Endothelial cell (in vitro differentiated cells): ENCODE data around the gene PDE4B. TPM values are rescaled to one million over a fixed set of nuclear protein-coding genes. Genes with fewer than 3 reads are reported as not detected.
A peak's percentile ranks its signal among the peaks of the same experiment; 100 is the strongest.

Source experiments
- DNase-seq: peaks from one replicate; pipeline ENCODE4 v3.0.0; 2021; ENCODE audit warnings: low spot score
- H3K27ac Mint-ChIP-seq: one replicate; pipeline ENCODE4 v1.8.0; 2021; ENCODE audit warnings: mixed read lengths, inconsistent platforms; ENCODE audit not compliant: unreplicated experiment
- H3K27me3 Mint-ChIP-seq: one replicate; pipeline ENCODE4 v1.8.0; 2021; ENCODE audit warnings: mild to moderate bottlenecking, moderate library complexity, mixed read lengths, inconsistent platforms; ENCODE audit not compliant: unreplicated experiment
- H3K36me3 Mint-ChIP-seq: one replicate; pipeline ENCODE4 v1.8.0; 2021; ENCODE audit warnings: mild to moderate bottlenecking, low read depth, mixed read lengths, inconsistent platforms; ENCODE audit not compliant: unreplicated experiment
- H3K4me1 Mint-ChIP-seq: one replicate; pipeline ENCODE4 v1.8.0; 2021; ENCODE audit warnings: mild to moderate bottlenecking, mixed read lengths, inconsistent platforms; ENCODE audit not compliant: unreplicated experiment
- H3K4me3 Mint-ChIP-seq: one replicate; pipeline ENCODE4 v1.8.0; 2021; ENCODE audit warnings: mild to moderate bottlenecking, mixed read lengths, inconsistent platforms; ENCODE audit not compliant: unreplicated experiment
- H3K9me3 Mint-ChIP-seq: one replicate; pipeline ENCODE4 v1.8.0; 2021; ENCODE audit warnings: mixed read lengths, inconsistent platforms; ENCODE audit not compliant: unreplicated experiment
- CTCF ChIP-seq: fragments of 200-600 bp; sonication (generic); IDR thresholded peaks from one replicate; pipeline ENCODE4 v1.5.0; 2021; ENCODE audit warnings: antibody characterized with exemption; ENCODE audit not compliant: unreplicated experiment
- total RNA-seq: library from RNA; stranded (reverse); fragmentation: NEBNext Ultra II Directional; extraction: Animal tissue kit (Norgen Biotek cat#: 25700); gene quantifications from one replicate; pipeline ENCODE4 v1.2.1, GENCODE V29; 2021; ENCODE audit not compliant: unreplicated experiment

Gene PDE4B
- total RNA-seq, 1 donor from 2014 or later, result 45.6 TPM

- TF ChIP-seq CTCF, result no peak
- Mint-ChIP-seq H3K4me3 (no peak overlapping the region), H3K27ac (no peak overlapping the region), H3K9me3 (no peaks in the 10 kb centered on the region), H3K27me3 (no peaks in the 10 kb centered on the region), H3K4me1 (peaks cover 4% of the 10 kb centered on the region), H3K36me3 (no peaks in the 10 kb centered on the region)
- no peak for DNase-seq
Measured at GRCh38 chr1:66168467-66168887, 375.8 kb downstream of the PDE4B start.

GRCh38 chr1:66168948-66169671 is 376.4 kb downstream of the PDE4B start:
- Mint-ChIP-seq H3K27ac (no peak overlapping the region), H3K4me1 (peaks cover 4% of the 10 kb centered on the region), H3K27me3 (no peaks in the 10 kb centered on the region), H3K4me3 (no peak overlapping the region), H3K36me3 (no peaks in the 10 kb centered on the region), H3K9me3 (no peaks in the 10 kb centered on the region)
- no peak for TF ChIP-seq CTCF
- no peak for DNase-seq

- Mint-ChIP-seq H3K4me1 (peaks cover 27% of the 10 kb centered on the region), H3K36me3 (no peaks in the 10 kb centered on the region), H3K27ac (no peak overlapping the region), H3K9me3 (no peaks in the 10 kb centered on the region), H3K27me3 (no peaks in the 10 kb centered on the region), H3K4me3 (no peak overlapping the region)
- no peak for DNase-seq
- TF ChIP-seq CTCF, result no peak
Measured at GRCh38 chr1:66172272-66172671, 379.6 kb downstream of the PDE4B start.

GRCh38 chr1:66175098-66175497 is 382.4 kb downstream of the PDE4B start:
- peak overlapping the region; percentile 23 for H3K27ac Mint-ChIP-seq
- DNase-seq, result no peak
- H3K36me3 Mint-ChIP-seq, result no peaks in the 10 kb centered on the region
- peaks cover 33% of the 10 kb centered on the region for H3K4me1 Mint-ChIP-seq
- no peaks in the 10 kb centered on the region for H3K27me3 Mint-ChIP-seq
- TF ChIP-seq CTCF, result no peak
- no peaks in the 10 kb centered on the region for H3K9me3 Mint-ChIP-seq
- H3K4me3 Mint-ChIP-seq, result no peak overlapping the region

GRCh38 chr1:66175581-66175980 is 382.9 kb downstream of the PDE4B start:
- DNase-seq, result no peak
- Mint-ChIP-seq H3K4me3 (no peak overlapping the region), H3K36me3 (no peaks in the 10 kb centered on the region), H3K27ac (peak overlapping the region; percentile 92), H3K9me3 (no peaks in the 10 kb centered on the region), H3K27me3 (no peaks in the 10 kb centered on the region), H3K4me1 (peaks cover 36% of the 10 kb centered on the region)
- no peak for TF ChIP-seq CTCF
